CD4-positive, alpha-beta T cell treated with Interleukin-21 for 1 hour (primary cell): Measurements from ENCODE around the gene SMARCD2.

Experiments used
- DNase-seq: peaks from one replicate; pipeline ENCODE4 v3.0.0-alpha.2; 2020

The SMARCD2 gene

GRCh38 chr17:63848834-63849689 lies 6.6 kb upstream of the SMARCD2 start:
- peak; percentile 94 for DNase-seq

GRCh38 chr17:63847525-63848249 lies 5.2 kb upstream of the SMARCD2 start:
- DNase-seq = no peak

- no peak for DNase-seq
Measured at GRCh38 chr17:63845509-63845908, 3.0 kb upstream of the SMARCD2 start.

GRCh38 chr17:63843910-63844677 lies 1.6 kb upstream of the SMARCD2 start:
- DNase-seq = no peak

- peak; percentile 54 for DNase-seq
Measured at GRCh38 chr17:63843387-63843888, 953 bp upstream of the SMARCD2 start.

GRCh38 chr17:63842173-63842539 lies 329 bp downstream of the SMARCD2 start:
- DNase-seq = no peak

- no peak for DNase-seq
Measured at GRCh38 chr17:63841350-63842172, 924 bp downstream of the SMARCD2 start.

GRCh38 chr17:63840591-63841349 lies 1.7 kb downstream of the SMARCD2 start:
- no peak for DNase-seq

- DNase-seq = no peak
Measured at GRCh38 chr17:63838631-63839171, 3.8 kb downstream of the SMARCD2 start.

GRCh38 chr17:63837962-63838600 lies 4.4 kb downstream of the SMARCD2 start:
- DNase-seq = no peak

GRCh38 chr17:63837480-63837879 lies 5.0 kb downstream of the SMARCD2 start:
- DNase-seq = no peak

- no peak for DNase-seq
Measured at GRCh38 chr17:63836811-63837210, 5.7 kb downstream of the SMARCD2 start.

GRCh38 chr17:63835167-63835720 lies 7.2 kb downstream of the SMARCD2 start:
- no peak for DNase-seq

GRCh38 chr17:63834431-63835166 lies 7.9 kb downstream of the SMARCD2 start:
- peak; percentile 77 for DNase-seq

GRCh38 chr17:63833741-63834373 lies 8.6 kb downstream of the SMARCD2 start:
- no peak for DNase-seq

- DNase-seq = no peak
Measured at GRCh38 chr17:63833026-63833740, 9.3 kb downstream of the SMARCD2 start.

GRCh38 chr17:63832455-63832854 lies 10.0 kb downstream of the SMARCD2 start:
- no peak for DNase-seq

GRCh38 chr17:63832014-63832413 lies 10.5 kb downstream of the SMARCD2 start:
- DNase-seq = no peak
